H1 (cell line): ENCODE data around the gene TMEM126B. TPM values are rescaled to one million over a fixed set of nuclear protein-coding genes. Genes with fewer than 3 reads are reported as not detected.

Experiments
- CHD7 ChIP-seq: fragments of 300-600 bp; sonication (generic); IDR thresholded peaks from 2 replicates; pipeline ENCODE4 v1.7.1; 2012; ENCODE audit warnings: low read length, moderate library complexity, mild to moderate bottlenecking, inconsistent platforms; ENCODE audit not compliant: insufficient replicate concordance
- PHF8 ChIP-seq: fragments of 200-600 bp; sonication (generic); conservative IDR thresholded peaks from 2 replicates; pipeline ENCODE4 v1.7.1; 2012; ENCODE audit warnings: low read depth, mild to moderate bottlenecking, inconsistent platforms, low read length, moderate library complexity
- RNF2 ChIP-seq: fragments of 200-900, 300-1000 bp; sonication (generic); IDR thresholded peaks from 2 replicates; pipeline ENCODE4 v1.7.1; 2016; ENCODE audit warnings: borderline replicate concordance, low read depth, mild to moderate bottlenecking, antibody characterized with exemption, low read length; ENCODE audit not compliant: poor library complexity, severe bottlenecking; ENCODE audit errors: missing control alignments
- SIX5 ChIP-seq: IDR thresholded peaks from 2 replicates; pipeline ENCODE4 v1.6.1; 2011; ENCODE audit warnings: mild to moderate bottlenecking, low read depth, low read length
- SRF ChIP-seq: IDR thresholded peaks from 2 replicates; pipeline ENCODE4 v1.6.1; 2011; ENCODE audit warnings: mild to moderate bottlenecking, low read depth, low read length, moderate library complexity
- TAF7 ChIP-seq: optimal IDR thresholded peaks from 2 replicates; pipeline ENCODE3; 2011; ENCODE audit warnings: low read depth, mild to moderate bottlenecking, inconsistent platforms, low read length, moderate library complexity, borderline replicate concordance
- YY1 ChIP-seq: IDR thresholded peaks from 2 replicates; pipeline ENCODE4 v1.6.1; 2011; ENCODE audit warnings: low read depth, mild to moderate bottlenecking, low read length
- polyA plus RNA-seq, 7 experiments: library from polyadenylated mRNA; depleted of rRNA in 3 of 7; stranded (reverse) in 5 of 7; unstranded in 2 of 7; fragments of >200 nt in 5 of 7; fragments of 200-250 nt in 2 of 7; gene quantifications; 1 replicate in 5 of 7; 2 replicates in 1 of 7; 4 replicates in 1 of 7; pipeline versions ENCODE4 v1.2.1 to v1.2.3, GENCODE V29; 2011 to 2013; ENCODE audit warnings: missing spikeins in 2 of 7, mixed read lengths in 2 of 7
- total RNA-seq: library from RNA; stranded (reverse); fragmentation: NEBNext Ultra II Directional; extraction: Animal tissue kit (Norgen Biotek cat#: 25700); gene quantifications from 2 replicates; pipeline ENCODE4 v1.2.1, GENCODE V29; 2021
- TF ChIP-seq, protein P1 (sequence below): IDR thresholded peaks from 2 replicates; pipeline ENCODE4 v1.6.1; 2012; ENCODE audit warnings: low read length, inconsistent platforms

The TMEM126B gene
- total and polyA plus RNA-seq, 2 of the 8 experiments (the other 6 are each of a cell fraction or from before 2014, with no cell fraction given) = 85.6 to 101 TPM

- TF ChIP-seq RNF2 (no peak), SIX5 (no peak), SRF (no peak), CHD7 (no peak), PHF8 (no peak), TAF7 (no peak), YY1 (no peak)
- TF ChIP-seq, protein P1, sequence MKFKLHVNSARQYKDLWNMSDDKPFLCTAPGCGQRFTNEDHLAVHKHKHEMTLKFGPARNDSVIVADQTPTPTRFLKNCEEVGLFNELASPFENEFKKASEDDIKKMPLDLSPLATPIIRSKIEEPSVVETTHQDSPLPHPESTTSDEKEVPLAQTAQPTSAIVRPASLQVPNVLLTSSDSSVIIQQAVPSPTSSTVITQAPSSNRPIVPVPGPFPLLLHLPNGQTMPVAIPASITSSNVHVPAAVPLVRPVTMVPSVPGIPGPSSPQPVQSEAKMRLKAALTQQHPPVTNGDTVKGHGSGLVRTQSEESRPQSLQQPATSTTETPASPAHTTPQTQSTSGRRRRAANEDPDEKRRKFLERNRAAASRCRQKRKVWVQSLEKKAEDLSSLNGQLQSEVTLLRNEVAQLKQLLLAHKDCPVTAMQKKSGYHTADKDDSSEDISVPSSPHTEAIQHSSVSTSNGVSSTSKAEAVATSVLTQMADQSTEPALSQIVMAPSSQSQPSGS = no peak
These were observed 29.8 kb downstream of the TMEM126B start (continued) for GRCh38 chr11:85658180-85658579.
